ENCODE results near the gene FMN1. TPM values are rescaled to one million over a fixed set of nuclear protein-coding genes. Genes with fewer than 3 reads are reported as not detected.

FMN1 gene
- polyA plus RNA-seq, 3 donors, result 0.28 to 3.7 (median 0.34) TPM

DNA sequence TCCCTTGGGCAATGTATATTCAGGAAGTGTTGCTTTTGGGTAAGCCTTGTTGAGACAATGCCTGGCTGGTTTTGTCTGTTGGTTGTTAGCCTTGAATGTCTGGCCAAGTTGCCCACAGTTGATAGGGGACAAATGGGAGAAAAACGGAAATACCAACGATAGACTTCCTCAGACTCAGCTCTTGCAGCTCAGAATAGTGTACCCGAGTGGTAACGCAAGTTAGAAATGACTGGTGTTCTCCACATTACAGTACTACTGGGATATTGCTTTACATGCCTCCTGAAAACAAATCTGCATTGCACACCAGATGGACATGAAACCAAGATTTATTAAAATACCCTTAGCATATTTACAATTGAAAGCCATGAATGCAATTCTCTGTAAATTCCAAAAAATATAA lies 429.3 kb downstream of the FMN1 start:
- no peak for DNase-seq
- TF ChIP-seq, protein P1, sequence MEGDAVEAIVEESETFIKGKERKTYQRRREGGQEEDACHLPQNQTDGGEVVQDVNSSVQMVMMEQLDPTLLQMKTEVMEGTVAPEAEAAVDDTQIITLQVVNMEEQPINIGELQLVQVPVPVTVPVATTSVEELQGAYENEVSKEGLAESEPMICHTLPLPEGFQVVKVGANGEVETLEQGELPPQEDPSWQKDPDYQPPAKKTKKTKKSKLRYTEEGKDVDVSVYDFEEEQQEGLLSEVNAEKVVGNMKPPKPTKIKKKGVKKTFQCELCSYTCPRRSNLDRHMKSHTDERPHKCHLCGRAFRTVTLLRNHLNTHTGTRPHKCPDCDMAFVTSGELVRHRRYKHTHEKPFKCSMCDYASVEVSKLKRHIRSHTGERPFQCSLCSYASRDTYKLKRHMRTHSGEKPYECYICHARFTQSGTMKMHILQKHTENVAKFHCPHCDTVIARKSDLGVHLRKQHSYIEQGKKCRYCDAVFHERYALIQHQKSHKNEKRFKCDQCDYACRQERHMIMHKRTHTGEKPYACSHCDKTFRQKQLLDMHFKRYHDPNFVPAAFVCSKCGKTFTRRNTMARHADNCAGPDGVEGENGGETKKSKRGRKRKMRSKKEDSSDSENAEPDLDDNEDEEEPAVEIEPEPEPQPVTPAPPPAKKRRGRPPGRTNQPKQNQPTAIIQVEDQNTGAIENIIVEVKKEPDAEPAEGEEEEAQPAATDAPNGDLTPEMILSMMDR (IDR thresholded peaks at IDR 0.05), result no peak
- no peaks in the 10 kb centered on the region for H3K4me1 Mint-ChIP-seq
- Histone ChIP-seq H3K4me2 (replicated peaks; ENCODE audit: extremely low read depth, low read length, poor library complexity, severe bottlenecking) (no peak overlapping the region), H3K9me3 (replicated peaks in 1 of 2; ENCODE audit: control insufficient read depth in 1 of 2, insufficient read depth in 1 of 2, low read length in 2 of 2) (no peaks in the 10 kb centered on the region), H3K27me3 (ENCODE audit: control insufficient read depth in 2 of 2, insufficient read depth in 2 of 2, low read length in 2 of 2) (no peaks in the 10 kb centered on the region), H3K36me3 (replicated peaks in 1 of 2; ENCODE audit: control insufficient read depth in 1 of 2, insufficient read depth in 2 of 2, low read length in 2 of 2) (no peaks in the 10 kb centered on the region), H3K4me3 (replicated peaks in 1 of 3; ENCODE audit: low read depth in 2 of 3, low read length in 3 of 3) (no peak overlapping the region), H4K20me1 (ENCODE audit: insufficient read depth, low read length) (no peaks in the 10 kb centered on the region), H3K9ac (ENCODE audit: insufficient read depth, low read length, poor library complexity, severe bottlenecking) (no peak overlapping the region), H3K79me2 (ENCODE audit: insufficient read depth, low read length) (no peaks in the 10 kb centered on the region), H2AFZ (ENCODE audit: insufficient read depth, low read depth, low read length, poor library complexity, severe bottlenecking) (no peak overlapping the region), H3K27ac (ENCODE audit: low read depth in 1 of 2, low read length in 2 of 2) (no peak overlapping the region), H3K4me1 (ENCODE audit: control insufficient read depth in 1 of 2, insufficient read depth in 2 of 2, low read length in 2 of 2) (no peaks in the 10 kb centered on the region)
- H3K4me3 Mint-ChIP-seq, result no peak overlapping the region
- 50% methylated on average over 2 of the region's 4 CpGs for WGBS (ENCODE audit: insufficient coverage)
- H3K27me3 Mint-ChIP-seq (ENCODE audit: low read depth in 3 of 3), result peaks cover 3 to 5% (median 3%) of the 10 kb centered on the region in 3 donors
- intact Hi-C loops (cut with micrococcal nuclease), result no loop called here
- no peak overlapping the region for H3K27ac Mint-ChIP-seq
- H3K9me3 Mint-ChIP-seq, result peaks cover 0 to 9% (median 0%) of the 10 kb centered on the region in 7 donors
- H3K36me3 Mint-ChIP-seq, result no peaks in the 10 kb centered on the region

DNA sequence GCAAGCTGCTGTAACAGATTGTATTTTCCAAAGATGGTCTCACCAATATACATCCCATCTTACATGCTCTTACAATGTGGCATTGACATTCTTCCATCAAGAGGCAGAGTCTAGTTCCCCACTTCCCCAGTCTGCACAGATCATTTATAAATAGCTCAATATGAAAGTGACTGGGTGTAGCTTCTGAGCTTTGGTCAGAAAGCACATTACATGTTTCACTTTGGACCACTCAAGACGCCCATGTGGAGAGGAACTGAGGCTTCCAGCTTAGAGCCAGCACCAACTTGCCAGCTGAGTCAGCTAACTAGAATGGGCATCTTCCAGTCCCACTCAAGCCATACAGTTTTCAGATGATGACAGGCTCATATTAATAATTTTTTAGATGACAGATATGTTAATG lies 431.2 kb downstream of the FMN1 start:
- no peaks in the 10 kb centered on the region for H3K27me3 ChIP-seq (ENCODE audit: control insufficient read depth in 2 of 2, insufficient read depth in 2 of 2, low read length in 2 of 2)
- peaks cover 0 to 9% (median 0%) of the 10 kb centered on the region in 7 donors for H3K9me3 Mint-ChIP-seq
- intact Hi-C loops (cut with micrococcal nuclease), result no loop called here
- peaks cover 4 to 6% (median 6%) of the 10 kb centered on the region in 3 donors for H3K27me3 Mint-ChIP-seq (ENCODE audit: low read depth in 3 of 3)
- no peaks in the 10 kb centered on the region for H3K4me1 ChIP-seq (ENCODE audit: control insufficient read depth in 1 of 2, insufficient read depth in 2 of 2, low read length in 2 of 2)
- WGBS (ENCODE audit: insufficient coverage), result no CpG with 5 or more reads among the region's 1 CpG
- H3K9me3 ChIP-seq (replicated peaks in 1 of 2; ENCODE audit: control insufficient read depth in 1 of 2, insufficient read depth in 1 of 2, low read length in 2 of 2), result no peaks in the 10 kb centered on the region
- DNase-seq, result no peak
- H4K20me1 ChIP-seq (ENCODE audit: insufficient read depth, low read length), result no peaks in the 10 kb centered on the region
- H3K79me2 ChIP-seq (ENCODE audit: insufficient read depth, low read length), result no peaks in the 10 kb centered on the region
- no peak overlapping the region for H3K27ac Mint-ChIP-seq
- no peak overlapping the region for H3K9ac ChIP-seq (ENCODE audit: insufficient read depth, low read length, poor library complexity, severe bottlenecking)
- TF ChIP-seq, protein P1 (IDR thresholded peaks at IDR 0.05), result no peak
- H3K4me2 ChIP-seq (replicated peaks; ENCODE audit: extremely low read depth, low read length, poor library complexity, severe bottlenecking), result no peak overlapping the region
- no peak overlapping the region for H3K4me3 ChIP-seq (replicated peaks in 1 of 3; ENCODE audit: low read depth in 2 of 3, low read length in 3 of 3)
- H3K36me3 Mint-ChIP-seq, result no peaks in the 10 kb centered on the region
- H3K4me3 Mint-ChIP-seq, result no peak overlapping the region
- no peak overlapping the region for H2AFZ ChIP-seq (ENCODE audit: insufficient read depth, low read depth, low read length, poor library complexity, severe bottlenecking)
- H3K4me1 Mint-ChIP-seq, result no peaks in the 10 kb centered on the region
- no peaks in the 10 kb centered on the region for H3K36me3 ChIP-seq (replicated peaks in 1 of 2; ENCODE audit: control insufficient read depth in 1 of 2, insufficient read depth in 2 of 2, low read length in 2 of 2)
- H3K27ac ChIP-seq (ENCODE audit: low read depth in 1 of 2, low read length in 2 of 2), result no peak overlapping the region
